Kidney (tissue), 14 donors: Measurements from ENCODE around the gene CERS5. TPM values are rescaled to one million over a fixed set of nuclear protein-coding genes. Genes with fewer than 3 reads are reported as not detected.

ENCODE experiments used
- DNase-seq, 5 donors: peaks; one replicate each; pipeline ENCODE4 v3.0.0-alpha.2; 2013 to 2020
- FAIRE-seq: peaks from 2 replicates; lab custom pipeline; 2012; peaks lifted over from hg19 to GRCh38; lab: Jason Lieb, UNC
- H3K27ac ChIP-seq, 2 donors: one replicate each; pipeline ENCODE4 v1.7.0; 2013; ENCODE audit warnings: low read depth in 2 of 2, low read length in 2 of 2, inconsistent platforms in 1 of 2
- H3K27me3 ChIP-seq: one replicate; pipeline ENCODE4 v1.7.1; 2013; ENCODE audit warnings: low read length, inconsistent platforms; ENCODE audit not compliant: control insufficient read depth, insufficient read depth
- H3K36me3 ChIP-seq, 3 donors: one replicate each; pipeline versions ENCODE4 v1.7.0 to v1.7.1; 2013; ENCODE audit warnings: low read length in 3 of 3, control low read depth in 1 of 3, inconsistent platforms in 1 of 3; ENCODE audit not compliant: insufficient read depth in 3 of 3, control insufficient read depth in 2 of 3
- H3K4me1 ChIP-seq, 3 donors: one replicate each; pipeline versions ENCODE4 v1.7.0 to v1.7.1; 2013; ENCODE audit warnings: low read length in 3 of 3, inconsistent platforms in 1 of 3, low read depth in 1 of 3; ENCODE audit not compliant: control insufficient read depth in 2 of 3, insufficient read depth in 2 of 3
- H3K4me3 ChIP-seq, 3 donors: one replicate each; pipeline versions ENCODE4 v1.7.0 to v1.8.1; 2013; ENCODE audit warnings: low read length in 3 of 3, control low read depth in 1 of 3, inconsistent platforms in 1 of 3
- H3K9ac ChIP-seq, 3 donors: one replicate each; pipeline versions ENCODE4 v1.7.0 to v1.7.1; 2013; ENCODE audit warnings: low read length in 3 of 3, control low read depth in 1 of 3, inconsistent platforms in 1 of 3
- H3K9me3 ChIP-seq, 3 donors: one replicate each; pipeline versions ENCODE4 v1.7.0 to v1.7.1; 2013; ENCODE audit warnings: low read length in 3 of 3, control low read depth in 1 of 3, inconsistent platforms in 1 of 3; ENCODE audit not compliant: control insufficient read depth in 2 of 3, insufficient read depth in 1 of 3
- CTCF ChIP-seq: IDR thresholded peaks from 3 replicates; pipeline ENCODE4 v1.5.1; 2012; ENCODE audit warnings: mild to moderate bottlenecking, moderate library complexity, borderline replicate concordance; ENCODE audit not compliant: insufficient read depth; ENCODE audit errors: extremely low read depth
- intact Hi-C: fragments of 100-400 bp; cut with DNase I; formaldehyde crosslinking; loops from one replicate; pipeline ENCODE4 v1.11.1; 2022
- polyA plus RNA-seq: library from polyadenylated mRNA; stranded (reverse); fragments of 350-450 nt; fragmentation: Illumina TruSeq; extraction: RNeasy Lipid Tissue Mini Kit (QIAGEN cat#74804); gene quantifications from one replicate; pipeline ENCODE4 v1.2.3, GENCODE V29; 2014; ENCODE audit warnings: low read depth, low replicate concordance; ENCODE audit not compliant: insufficient read depth
- total RNA-seq: library from RNA; stranded (reverse); fragmentation: NEBNext Ultra II Directional; extraction: Animal tissue kit (Norgen Biotek cat#: 25700); gene quantifications from one replicate; pipeline ENCODE4 v1.2.1, GENCODE V29; 2021
- donor health status: control.
- donor health status: control.
- donor health status: control.
- donor health status: control.
- donor health status: control.
- donor health status: DM: yes; HTN: yes; CAD: no.
- donor health status: Normal renal cell carcinoma (clear cell type).

CERS5 gene
- total and polyA plus RNA-seq, 2 donors from 2014 or later = 40.2 to 52.1 TPM

- no peak for FAIRE-seq
These were observed 18.9 kb upstream of the CERS5 start for GRCh38 chr12:50185970-50186663.

GRCh38 chr12:50185301-50185895, 18.2 kb upstream of the CERS5 start:
- intact Hi-C loops = no loop called here
- FAIRE-seq (no peak), DNase-seq (no peak)
- Histone ChIP-seq H3K9me3 (no peaks in the 10 kb centered on the region), H3K36me3 (peaks cover 0 to 12% (median 7%) of the 10 kb centered on the region in 3 donors), H3K27ac (peak overlapping the region; percentile 14 to 39), H3K4me1 (peaks cover 0 to 16% (median 15%) of the 10 kb centered on the region in 3 donors), H3K4me3 (no peak overlapping the region), H3K27me3 (no peaks in the 10 kb centered on the region), H3K9ac (peak overlapping the region in 1 of 3 donors; percentile 8)
- TF ChIP-seq CTCF = no peak

More at GRCh38 chr12:50185970-50186663, 18.9 kb upstream of the CERS5 start:
- TF ChIP-seq CTCF = no peak
- H3K4me3 ChIP-seq = no peak overlapping the region
- H3K9ac ChIP-seq = no peak overlapping the region
- no peaks in the 10 kb centered on the region for H3K9me3 ChIP-seq
- peak overlapping the region in 1 of 2 donors; percentile 14 for H3K27ac ChIP-seq
- no peak for DNase-seq
- intact Hi-C loops = no loop called here
- no peaks in the 10 kb centered on the region for H3K27me3 ChIP-seq
- peaks cover 0 to 16% (median 15%) of the 10 kb centered on the region in 3 donors for H3K4me1 ChIP-seq
- peaks cover 0 to 16% (median 7%) of the 10 kb centered on the region in 3 donors for H3K36me3 ChIP-seq

DNA sequence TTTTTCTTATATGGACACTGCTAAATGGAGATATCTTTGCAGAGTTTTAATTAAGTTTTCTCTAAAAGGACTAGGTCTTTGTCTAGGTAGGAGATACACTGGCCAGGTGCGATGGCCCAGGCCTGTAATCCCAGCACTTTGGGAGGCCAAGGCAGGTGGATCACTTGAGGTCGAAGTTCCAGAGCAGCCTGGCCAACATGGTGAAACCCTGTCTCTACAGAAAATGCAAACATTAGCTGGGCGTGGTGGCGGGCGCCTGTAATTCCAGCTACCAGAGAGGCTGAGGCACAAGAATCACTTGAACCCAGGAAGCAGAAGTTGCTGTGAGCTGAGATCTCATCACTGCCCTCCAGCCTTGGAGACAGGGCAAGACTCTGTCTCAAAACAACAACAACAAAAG, 17.1 kb upstream of the CERS5 start:
- H3K36me3 ChIP-seq = peaks cover 0 to 12% (median 7%) of the 10 kb centered on the region in 3 donors
- no peak for TF ChIP-seq CTCF
- no peak overlapping the region for H3K4me3 ChIP-seq
- no peak overlapping the region for H3K9ac ChIP-seq
- no peak overlapping the region for H3K27ac ChIP-seq
- intact Hi-C loops = no loop called here
- H3K4me1 ChIP-seq = peaks cover 0 to 16% (median 15%) of the 10 kb centered on the region in 3 donors
- H3K9me3 ChIP-seq = no peaks in the 10 kb centered on the region
- FAIRE-seq (no peak), DNase-seq (no peak)
- no peaks in the 10 kb centered on the region for H3K27me3 ChIP-seq
